Smooth muscle cell (in vitro differentiated cells): Measurements from ENCODE around the gene NFIX. TPM values are rescaled to one million over a fixed set of nuclear protein-coding genes. Genes with fewer than 3 reads are reported as not detected.

Experiments
- DNase-seq: peaks from one replicate; lab custom pipeline; 2025; ENCODE audit not compliant: unreplicated experiment; lab: John Stamatoyannopoulos, UW
- H2AFZ ChIP-seq: fragments of 200-600 bp; sonication (generic); 2 replicates; pipeline ENCODE4 v1.6.0; 2016; ENCODE audit warnings: antibody characterized with exemption, low read depth, mild to moderate bottlenecking
- H3F3A ChIP-seq: fragments of 200-600 bp; sonication (generic); 2 replicates; pipeline ENCODE4 v1.6.0; 2017; ENCODE audit warnings: antibody characterized with exemption, low read depth
- H3K27ac ChIP-seq: fragments of 200-600 bp; sonication (generic); 2 replicates; pipeline ENCODE4 v1.5.1; 2016; ENCODE audit warnings: low read depth, mild to moderate bottlenecking
- H3K27me3 ChIP-seq: fragments of 200-600 bp; sonication (generic); 2 replicates; pipeline ENCODE4 v1.6.1; 2016; ENCODE audit warnings: low read depth, mild to moderate bottlenecking
- H3K36me3 ChIP-seq: fragments of 200-600 bp; sonication (generic); 2 replicates; pipeline ENCODE4 v1.5.1; 2016; ENCODE audit warnings: low read depth
- H3K4me1 ChIP-seq: fragments of 200-600 bp; sonication (generic); 2 replicates; pipeline ENCODE4 v1.5.1; 2016; ENCODE audit warnings: low read depth
- H3K4me2 ChIP-seq: fragments of 200-600 bp; sonication (generic); 2 replicates; pipeline ENCODE4 v1.6.0; 2016; ENCODE audit warnings: mild to moderate bottlenecking
- H3K4me3 ChIP-seq: fragments of 200-600 bp; sonication (generic); 2 replicates; pipeline ENCODE4 v1.5.1; 2016; ENCODE audit warnings: mild to moderate bottlenecking
- H3K79me2 ChIP-seq: fragments of 200-600 bp; sonication (generic); 2 replicates; pipeline ENCODE4 v1.6.0; 2016; ENCODE audit warnings: low read depth, mild to moderate bottlenecking
- H3K9ac ChIP-seq: fragments of 200-600 bp; sonication (generic); 2 replicates; pipeline ENCODE4 v1.6.0; 2016; ENCODE audit warnings: low read depth
- H3K9me3 ChIP-seq: fragments of 200-600 bp; sonication (generic); replicated peaks from 2 replicates; pipeline ENCODE4 v1.5.1; 2016; ENCODE audit warnings: low read depth
- H4K20me1 ChIP-seq: fragments of 200-600 bp; sonication (generic); 2 replicates; pipeline ENCODE4 v1.6.0; 2016; ENCODE audit warnings: low read depth
- CTCF ChIP-seq: fragments of 200-600 bp; sonication (generic); IDR thresholded peaks from 2 replicates; pipeline ENCODE4 v1.5.1; 2017; ENCODE audit warnings: borderline replicate concordance, mild to moderate bottlenecking, antibody characterized with exemption; ENCODE audit not compliant: insufficient read depth, poor library complexity, severe bottlenecking
- WGBS: methylation state at CpG from one replicate; pipeline ENCODE4 v1.1.7; 2016; ENCODE audit warnings: low lambda C conversion rate; 5-methylcytosine and 5-hydroxymethylcytosine counted together
- polyA plus RNA-seq: library from polyadenylated mRNA; unstranded; fragments of >200 nt; fragmentation: Nextera tagmentation; extraction: Ambion mirVana; gene quantifications from 2 replicates; pipeline ENCODE4 v1.2.1, GENCODE V29; 2016
- total RNA-seq: library from RNA; depleted of rRNA; stranded (reverse); fragments of >200 nt; gene quantifications from 2 replicates; pipeline ENCODE4 v1.2.3, GENCODE V29; 2014

NFIX gene
- total and polyA plus RNA-seq, 2 experiments from 2014 or later = 1.9 to 2.3 TPM

- no peak overlapping the region for H3K9ac ChIP-seq
Measured at GRCh38 chr19:13007292-13008045, 12.2 kb downstream of the NFIX start.

GRCh38 chr19:13008926-13009787 lies 13.9 kb downstream of the NFIX start:
- DNase-seq = no peak
- H3K79me2 ChIP-seq = no peaks in the 10 kb centered on the region
- H2AFZ ChIP-seq = no peak overlapping the region
- no peaks in the 10 kb centered on the region for H3F3A ChIP-seq
- WGBS = 69% methylated on average over 28 of the region's 28 CpGs
- H3K4me2 ChIP-seq = no peak overlapping the region
- no peak overlapping the region for H3K27ac ChIP-seq
- peaks cover 98% of the 10 kb centered on the region for H3K27me3 ChIP-seq
- TF ChIP-seq CTCF = no peak
- peaks cover 91% of the 10 kb centered on the region for H4K20me1 ChIP-seq
- H3K4me1 ChIP-seq = peaks cover 12% of the 10 kb centered on the region
- no peak overlapping the region for H3K4me3 ChIP-seq
- no peaks in the 10 kb centered on the region for H3K36me3 ChIP-seq
- H3K9ac ChIP-seq = no peak overlapping the region
- H3K9me3 ChIP-seq = no peaks in the 10 kb centered on the region

More at GRCh38 chr19:13007292-13008045, 12.2 kb downstream of the NFIX start:
- Histone ChIP-seq H3K79me2 (no peaks in the 10 kb centered on the region), H3K27ac (no peak overlapping the region), H3F3A (no peaks in the 10 kb centered on the region), H3K4me1 (no peaks in the 10 kb centered on the region), H3K36me3 (no peaks in the 10 kb centered on the region), H3K4me2 (no peak overlapping the region), H2AFZ (no peak overlapping the region), H3K27me3 (peaks cover 91% of the 10 kb centered on the region), H3K4me3 (no peak overlapping the region), H3K9me3 (no peaks in the 10 kb centered on the region), H4K20me1 (peaks cover 76% of the 10 kb centered on the region)
- no peak for DNase-seq
- 77% methylated on average over 14 of the region's 17 CpGs for WGBS
- TF ChIP-seq CTCF = no peak

- H3K79me2 ChIP-seq = no peaks in the 10 kb centered on the region
- no peaks in the 10 kb centered on the region for H3K9me3 ChIP-seq
- no peak overlapping the region for H3K9ac ChIP-seq
- no peaks in the 10 kb centered on the region for H3F3A ChIP-seq
- peaks cover 100% of the 10 kb centered on the region for H3K27me3 ChIP-seq
- WGBS = 8% methylated on average over 59 of the region's 62 CpGs
- H3K4me3 ChIP-seq = no peak overlapping the region
- TF ChIP-seq CTCF = no peak
- H3K4me2 ChIP-seq = no peak overlapping the region
- no peak overlapping the region for H2AFZ ChIP-seq
- H4K20me1 ChIP-seq = peaks cover 94% of the 10 kb centered on the region
- peaks cover 16% of the 10 kb centered on the region for H3K4me1 ChIP-seq
- no peaks in the 10 kb centered on the region for H3K36me3 ChIP-seq
- H3K27ac ChIP-seq = no peak overlapping the region
- no peak for DNase-seq
Measured at GRCh38 chr19:13010038-13010991, 15.0 kb downstream of the NFIX start.
